WERI-Rb-1 (cell line): ENCODE results near the gene CDIP1.

Experiments used
- DNase-seq: peaks from one replicate; pipeline ENCODE4 v3.0.0-alpha.2; 2020
- H3K27ac ChIP-seq: fragments of 250-450 bp; sonication (Bioruptor Pico); 2 replicates; pipeline ENCODE4 v1.5.1; 2020; ENCODE audit warnings: mild to moderate bottlenecking, moderate library complexity
- H3K27me3 ChIP-seq: fragments of 250-450 bp; sonication (Bioruptor Pico); 2 replicates; pipeline ENCODE4 v1.5.1; 2021; ENCODE audit warnings: mild to moderate bottlenecking, low read depth, moderate library complexity; ENCODE audit not compliant: insufficient read depth, severe bottlenecking
- H3K36me3 ChIP-seq: fragments of 250-450 bp; sonication (Bioruptor Pico); 2 replicates; pipeline ENCODE4 v1.5.1; 2020; ENCODE audit warnings: mild to moderate bottlenecking, moderate library complexity
- H3K4me3 ChIP-seq: 2 replicates; pipeline ENCODE4 v1.5.1; 2011; ENCODE audit warnings: low read depth, mild to moderate bottlenecking, control low read depth, low read length
- H3K9me3 ChIP-seq: fragments of 250-450 bp; sonication (Bioruptor Pico); 2 replicates; pipeline ENCODE4 v1.5.1; 2021; ENCODE audit warnings: mild to moderate bottlenecking, moderate library complexity; ENCODE audit not compliant: severe bottlenecking
- TF ChIP-seq, protein P1 (sequence below): IDR thresholded peaks from 2 replicates; pipeline ENCODE4 v1.5.1; 2011; ENCODE audit warnings: low read depth, mild to moderate bottlenecking, control low read depth, inconsistent platforms, low read length

Gene CDIP1

DNA sequence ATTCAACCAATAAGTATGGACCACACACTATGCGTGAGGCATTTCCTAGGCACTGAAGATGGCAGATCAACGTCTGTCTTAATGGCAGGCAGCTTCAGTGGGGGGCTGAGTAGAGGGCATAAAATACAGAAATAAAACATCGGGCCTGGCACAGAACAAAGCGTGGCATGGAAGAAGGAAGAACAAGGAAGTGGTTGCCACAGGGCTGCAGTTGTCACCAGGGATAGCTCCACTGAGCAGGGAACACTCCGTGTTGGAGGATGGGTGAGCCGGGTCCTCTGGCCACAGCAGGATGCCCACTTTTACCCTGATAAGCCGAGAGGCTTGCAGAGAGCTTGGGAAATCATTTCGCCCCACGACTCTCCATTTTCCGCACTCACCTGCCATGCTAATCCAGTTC is 6.3 kb downstream of the CDIP1 start:
- Histone ChIP-seq H3K4me3 (no peak overlapping the region), H3K36me3 (peaks cover 29% of the 10 kb centered on the region), H3K27ac (no peak overlapping the region), H3K27me3 (no peaks in the 10 kb centered on the region), H3K9me3 (no peaks in the 10 kb centered on the region)
- DNase-seq, result no peak
- TF ChIP-seq, protein P1, sequence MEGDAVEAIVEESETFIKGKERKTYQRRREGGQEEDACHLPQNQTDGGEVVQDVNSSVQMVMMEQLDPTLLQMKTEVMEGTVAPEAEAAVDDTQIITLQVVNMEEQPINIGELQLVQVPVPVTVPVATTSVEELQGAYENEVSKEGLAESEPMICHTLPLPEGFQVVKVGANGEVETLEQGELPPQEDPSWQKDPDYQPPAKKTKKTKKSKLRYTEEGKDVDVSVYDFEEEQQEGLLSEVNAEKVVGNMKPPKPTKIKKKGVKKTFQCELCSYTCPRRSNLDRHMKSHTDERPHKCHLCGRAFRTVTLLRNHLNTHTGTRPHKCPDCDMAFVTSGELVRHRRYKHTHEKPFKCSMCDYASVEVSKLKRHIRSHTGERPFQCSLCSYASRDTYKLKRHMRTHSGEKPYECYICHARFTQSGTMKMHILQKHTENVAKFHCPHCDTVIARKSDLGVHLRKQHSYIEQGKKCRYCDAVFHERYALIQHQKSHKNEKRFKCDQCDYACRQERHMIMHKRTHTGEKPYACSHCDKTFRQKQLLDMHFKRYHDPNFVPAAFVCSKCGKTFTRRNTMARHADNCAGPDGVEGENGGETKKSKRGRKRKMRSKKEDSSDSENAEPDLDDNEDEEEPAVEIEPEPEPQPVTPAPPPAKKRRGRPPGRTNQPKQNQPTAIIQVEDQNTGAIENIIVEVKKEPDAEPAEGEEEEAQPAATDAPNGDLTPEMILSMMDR, result no peak

DNA sequence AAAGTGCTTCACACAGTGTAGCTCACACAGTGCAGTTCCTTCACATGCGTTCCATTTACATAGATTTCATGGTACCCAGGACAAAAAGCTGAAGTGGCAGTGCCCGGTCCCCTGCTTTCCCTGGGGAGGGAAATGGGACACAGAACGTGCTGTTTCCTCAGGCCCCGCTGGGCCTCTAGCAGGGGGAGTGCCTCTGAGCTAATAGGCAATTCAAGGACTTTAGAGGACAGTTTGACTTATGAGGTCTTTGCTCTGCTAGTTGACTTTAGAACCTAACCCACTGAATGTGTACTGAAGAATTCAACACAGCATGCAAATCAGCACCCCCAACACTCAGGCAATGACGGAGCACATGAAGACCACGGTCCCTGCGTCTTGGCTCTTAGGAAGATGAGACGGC is 6.8 kb downstream of the CDIP1 start:
- TF ChIP-seq, protein P1, result no peak

DNA sequence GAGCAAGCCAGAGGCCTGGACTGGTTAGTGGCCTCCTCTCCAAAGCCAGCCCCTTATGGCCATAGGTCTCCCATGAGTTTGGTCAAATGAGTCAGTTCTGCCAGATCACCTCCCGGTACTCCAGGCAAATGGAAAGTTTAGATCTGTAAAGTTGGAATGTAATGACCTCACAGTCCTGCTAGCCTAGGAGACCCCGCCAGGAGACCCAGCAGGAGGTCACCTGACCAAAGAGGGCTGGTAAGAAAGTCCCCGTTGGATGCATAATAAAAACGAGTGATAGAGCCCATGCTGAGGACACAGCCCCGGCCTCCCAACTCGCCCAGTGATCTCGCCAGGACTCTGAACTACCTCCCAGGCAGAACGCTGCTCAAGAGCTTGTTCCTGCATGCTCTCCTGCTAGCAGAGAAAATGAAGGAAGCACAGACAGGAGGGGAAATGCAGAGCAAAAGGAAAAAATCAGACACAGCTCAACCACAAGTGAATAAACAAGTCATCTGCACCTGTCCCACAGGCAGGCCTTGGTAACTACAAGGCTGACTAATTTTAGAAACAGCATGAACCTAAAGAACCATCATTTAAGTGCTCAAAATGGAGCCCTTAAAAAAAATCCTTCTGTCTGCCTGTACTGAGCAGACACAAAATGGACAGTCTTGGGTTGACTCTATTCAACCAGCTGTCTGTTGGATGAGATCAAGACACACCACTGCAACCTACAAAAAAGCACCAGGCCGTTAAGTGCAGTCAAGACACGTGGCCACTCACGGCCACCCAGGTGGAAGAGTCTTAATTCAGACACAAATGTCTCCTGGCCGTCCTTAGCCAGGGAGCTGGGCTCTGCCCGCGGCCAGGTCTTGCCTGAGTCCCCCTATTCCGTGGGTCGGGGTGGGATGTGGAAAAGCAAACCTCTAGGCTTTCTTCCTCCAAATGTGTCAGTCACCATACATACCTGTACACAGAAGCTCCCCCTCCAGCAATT is 9.2 kb downstream of the CDIP1 start:
- Histone ChIP-seq H3K9me3 (no peaks in the 10 kb centered on the region), H3K27ac (no peak overlapping the region), H3K4me3 (no peak overlapping the region), H3K36me3 (peaks cover 19% of the 10 kb centered on the region), H3K27me3 (no peaks in the 10 kb centered on the region)
- TF ChIP-seq, protein P1, result no peak
- no peak for DNase-seq

More for the DNA sequence above, 6.8 kb downstream of the CDIP1 start:
- Histone ChIP-seq H3K27ac (no peak overlapping the region), H3K9me3 (no peaks in the 10 kb centered on the region), H3K27me3 (no peaks in the 10 kb centered on the region), H3K4me3 (no peak overlapping the region), H3K36me3 (peaks cover 29% of the 10 kb centered on the region)
- DNase-seq, result no peak

DNA sequence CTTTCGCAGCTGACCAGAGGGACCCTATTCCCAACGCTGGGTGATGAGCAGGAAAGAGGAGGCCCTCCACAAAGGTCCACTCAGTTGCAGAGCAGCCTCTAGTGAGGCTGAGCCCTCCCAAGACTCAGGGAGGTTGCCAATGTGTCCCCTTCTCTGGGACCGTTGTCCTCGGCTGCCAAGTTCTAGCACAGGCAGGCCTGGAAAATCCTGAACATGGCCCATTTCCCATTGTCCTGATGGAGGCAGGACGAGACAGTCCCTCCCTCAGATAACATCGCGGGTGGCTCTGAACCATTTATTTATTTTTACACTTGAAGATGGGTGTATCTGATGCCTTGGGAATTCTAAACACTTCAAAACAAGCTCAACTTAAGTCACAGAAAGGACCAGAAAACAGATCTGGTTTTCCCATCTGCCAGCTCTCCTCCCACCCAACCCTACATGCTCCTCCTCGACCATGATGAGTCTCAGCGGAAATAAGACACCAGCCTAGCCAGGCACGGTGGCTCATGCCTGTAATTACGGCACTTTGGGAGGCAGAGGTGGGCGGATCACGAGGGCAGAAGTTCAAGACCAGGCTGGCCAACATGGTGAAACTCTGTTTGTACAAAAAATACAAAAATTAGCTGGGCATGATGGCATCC is 12.8 kb downstream of the CDIP1 start:
- Histone ChIP-seq H3K27ac (no peak overlapping the region), H3K4me3 (no peak overlapping the region), H3K9me3 (no peaks in the 10 kb centered on the region), H3K36me3 (no peaks in the 10 kb centered on the region; the same call in none of the 2 replicates), H3K27me3 (no peaks in the 10 kb centered on the region)
- DNase-seq, result no peak
- TF ChIP-seq, protein P1, result no peak

DNA sequence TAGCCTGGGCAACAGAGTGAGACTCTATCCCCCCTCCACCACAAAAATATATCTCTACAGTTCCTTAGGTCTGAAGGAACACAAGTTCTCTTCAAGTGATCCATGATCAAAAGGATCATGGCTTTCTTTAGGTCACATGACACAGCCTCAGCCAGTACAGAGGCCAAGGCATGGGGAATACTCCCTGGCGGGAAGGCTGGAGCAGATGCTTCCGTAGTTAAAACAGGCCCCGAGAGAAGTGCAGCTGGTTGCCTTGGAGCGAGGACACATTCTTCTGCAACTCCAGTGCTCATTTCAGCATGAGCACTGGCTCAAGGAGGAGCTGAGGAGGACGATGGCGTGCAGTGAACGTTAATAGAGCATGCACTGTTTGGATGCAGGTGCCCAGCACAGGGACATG is 13.5 kb downstream of the CDIP1 start:
- H3K36me3 ChIP-seq, result no peaks in the 10 kb centered on the region; the same call in none of the 2 replicates
- H3K9me3 ChIP-seq, result no peaks in the 10 kb centered on the region
- DNase-seq, result no peak
- H3K4me3 ChIP-seq, result no peak overlapping the region
- peak overlapping the region; percentile 91; the same call in 1 of the 2 replicates for H3K27ac ChIP-seq
- TF ChIP-seq, protein P1, result no peak
- H3K27me3 ChIP-seq, result no peaks in the 10 kb centered on the region
